NOMO-1 treated with DMSO at 0.1 percent for 48 hours (cell line): ENCODE measurements around the gene PAGE4.

Experiments used
- DNase-seq: peaks from one replicate; lab custom pipeline; 2025; ENCODE audit not compliant: unreplicated experiment; lab: John Stamatoyannopoulos, UW

The PAGE4 gene, protein sequence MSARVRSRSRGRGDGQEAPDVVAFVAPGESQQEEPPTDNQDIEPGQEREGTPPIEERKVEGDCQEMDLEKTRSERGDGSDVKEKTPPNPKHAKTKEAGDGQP

DNA sequence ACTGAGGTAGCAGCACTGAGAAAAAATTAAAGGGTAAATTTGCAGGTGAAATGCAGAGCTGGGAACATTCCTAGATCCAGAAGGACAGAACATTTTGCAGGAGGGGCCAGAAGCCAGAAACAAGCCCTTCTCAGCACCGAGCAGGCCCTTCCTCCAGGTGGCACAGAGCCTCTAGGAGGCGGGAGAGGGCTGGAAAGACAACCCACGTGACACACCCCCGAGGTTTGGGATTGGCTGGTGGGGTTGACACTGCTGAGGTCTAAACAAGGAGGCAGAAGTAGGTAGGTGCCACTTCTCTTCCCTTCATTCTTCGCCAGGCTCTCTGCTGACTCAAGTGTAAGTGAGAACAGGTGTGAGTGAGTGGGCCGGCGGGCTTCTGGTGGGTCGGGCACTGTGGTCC, at the start of gene PAGE4:
PAGE4 (plus strand) TSS at position 288 of the 400 bp plus-strand sequence. CDS start 1,126 bp downstream, outside the sequence.
- DNase-seq: no peak

DNA sequence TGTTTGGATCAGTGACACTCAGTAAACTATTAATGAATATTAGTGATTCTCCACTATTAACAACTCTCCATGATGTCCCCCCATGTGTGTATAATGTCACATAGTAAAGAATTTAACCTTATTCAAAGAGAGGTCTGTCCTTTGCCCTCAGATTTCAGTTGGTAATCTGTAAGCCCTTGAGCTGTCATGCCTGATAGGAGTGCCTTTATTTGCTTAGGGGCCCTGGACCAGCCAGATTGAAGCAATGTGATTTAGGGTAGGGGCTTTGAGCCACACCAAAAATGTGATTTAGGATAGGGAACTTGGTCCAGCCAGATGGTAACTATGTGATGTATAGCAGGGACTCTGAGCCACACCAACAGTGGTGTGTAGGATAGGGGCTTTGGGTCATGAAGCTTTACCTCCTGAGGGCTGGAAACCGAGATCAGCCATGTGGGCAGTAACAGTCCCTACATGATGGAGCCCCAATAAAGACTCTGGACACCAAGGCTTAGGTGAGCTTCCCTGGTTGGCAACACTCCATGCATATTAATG, 44.3 kb upstream of the PAGE4 start:
- no peak for DNase-seq

GRCh38 chrX:49792376-49792775, 36.7 kb upstream of the PAGE4 start:
- DNase-seq: no peak

GRCh38 chrX:49793686-49794085, 35.4 kb upstream of the PAGE4 start:
- DNase-seq: no peak

- no peak for DNase-seq
Measured at GRCh38 chrX:49799828-49800227, 29.3 kb upstream of the PAGE4 start.

- no peak for DNase-seq
Measured at GRCh38 chrX:49809891-49810632, 19.0 kb upstream of the PAGE4 start.

- no peak for DNase-seq
Measured at GRCh38 chrX:49812177-49812576, 16.9 kb upstream of the PAGE4 start.

DNA sequence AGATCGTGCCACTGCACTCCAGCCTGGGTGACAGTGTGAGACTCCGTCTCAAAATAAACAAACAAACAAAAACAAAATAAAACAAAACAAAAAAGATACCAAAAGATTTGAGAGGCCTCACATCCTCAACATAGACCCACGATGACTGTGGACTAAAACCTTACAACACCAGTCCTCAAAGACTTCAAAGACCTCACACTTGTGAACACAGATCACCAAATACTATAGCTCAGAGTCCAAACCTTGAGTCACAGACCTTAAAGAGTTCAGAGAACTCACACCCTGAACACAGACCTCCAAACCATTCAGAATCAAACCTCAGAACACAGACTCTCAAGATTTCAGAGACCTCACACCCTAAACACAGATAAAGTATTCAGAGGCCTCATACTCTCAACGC, 12.7 kb upstream of the PAGE4 start:
- DNase-seq: no peak

DNA sequence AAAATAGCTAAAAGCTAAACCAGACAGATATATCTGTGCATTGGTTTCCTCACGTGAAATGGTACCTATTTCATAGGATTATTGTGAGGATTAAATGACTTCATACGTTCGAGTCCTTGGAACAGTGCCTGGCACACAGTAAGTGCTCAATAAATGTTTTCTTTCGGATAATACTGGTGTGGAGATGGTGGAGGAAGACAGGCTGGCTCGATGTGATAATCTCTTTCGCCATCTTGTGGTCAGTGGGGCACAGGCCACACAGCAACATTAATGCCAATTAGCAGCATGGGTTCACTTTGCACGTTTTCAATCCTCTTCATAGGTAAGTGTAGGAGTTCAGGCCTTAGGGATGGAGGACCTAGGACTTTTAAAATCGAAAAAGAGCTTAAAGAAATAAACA, 9.3 kb downstream of the PAGE4 start:
- peak; percentile 8 for DNase-seq

DNA sequence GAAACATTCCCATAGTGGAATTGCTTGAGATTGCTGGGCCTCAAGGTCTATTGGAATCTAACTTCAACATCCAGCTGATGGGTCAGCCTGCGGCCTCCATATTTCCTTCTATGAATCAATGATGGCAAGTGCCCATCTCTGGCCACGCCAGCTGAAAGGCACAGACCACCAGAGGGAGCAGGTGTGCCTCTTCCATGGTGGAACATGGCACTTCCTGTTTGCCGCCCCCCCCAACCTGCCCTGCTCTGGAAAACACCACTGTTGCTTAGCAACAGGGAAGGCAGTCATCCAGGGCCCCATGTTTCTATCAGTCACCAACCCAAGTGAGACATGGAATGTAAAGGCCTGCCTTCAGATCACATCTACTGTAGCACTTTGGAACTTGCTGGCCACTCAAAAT, 11.6 kb downstream of the PAGE4 start:
- DNase-seq: peak; percentile 5

GRCh38 chrX:49842621-49843020, 13.5 kb downstream of the PAGE4 start:
- no peak for DNase-seq

- DNase-seq: no peak
Measured at GRCh38 chrX:49844611-49845010, 15.5 kb downstream of the PAGE4 start.

GRCh38 chrX:49845701-49846403, 16.7 kb downstream of the PAGE4 start:
- no peak for DNase-seq

GRCh38 chrX:49846522-49846921, 17.4 kb downstream of the PAGE4 start:
- no peak for DNase-seq

GRCh38 chrX:49848275-49848674, 19.2 kb downstream of the PAGE4 start:
- no peak for DNase-seq

DNA sequence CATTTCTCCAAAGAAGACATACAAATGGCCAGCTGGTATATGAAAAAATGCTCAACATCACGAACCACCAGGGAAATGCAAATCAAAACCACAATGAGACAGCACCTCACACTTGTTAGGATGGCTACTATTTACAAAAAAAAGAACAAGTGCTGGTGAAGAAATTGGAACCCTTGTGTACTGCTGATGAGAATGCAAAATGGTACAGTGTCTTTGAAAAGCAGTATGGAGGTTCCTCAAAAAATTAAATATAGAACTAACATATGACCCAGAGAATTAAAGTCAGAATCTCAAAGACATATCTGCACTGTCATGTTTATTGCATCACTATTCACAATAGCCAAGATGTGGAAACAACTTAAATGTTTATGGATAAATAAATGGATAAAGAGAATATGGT, 20.9 kb downstream of the PAGE4 start:
- DNase-seq: peak; percentile 6

DNA sequence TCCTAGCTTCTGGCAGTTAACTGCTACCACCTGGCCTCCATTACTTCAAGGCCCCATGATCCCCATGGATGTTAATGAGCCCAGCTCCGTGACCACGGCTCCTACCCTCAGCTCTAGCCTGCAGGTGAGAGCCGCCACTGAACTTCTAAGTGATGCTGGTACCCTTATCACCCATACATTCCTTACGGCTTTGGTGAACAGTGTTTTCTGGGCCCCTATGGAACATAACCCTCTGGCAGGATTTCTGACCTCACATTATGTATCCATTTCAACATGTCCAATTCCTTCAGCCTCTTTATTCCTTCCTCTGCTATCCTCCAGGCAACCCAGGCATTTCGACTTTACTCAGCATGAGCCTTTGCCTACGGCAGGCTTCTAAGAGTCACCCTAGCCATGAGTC, 24.6 kb downstream of the PAGE4 start:
- DNase-seq: no peak

DNA sequence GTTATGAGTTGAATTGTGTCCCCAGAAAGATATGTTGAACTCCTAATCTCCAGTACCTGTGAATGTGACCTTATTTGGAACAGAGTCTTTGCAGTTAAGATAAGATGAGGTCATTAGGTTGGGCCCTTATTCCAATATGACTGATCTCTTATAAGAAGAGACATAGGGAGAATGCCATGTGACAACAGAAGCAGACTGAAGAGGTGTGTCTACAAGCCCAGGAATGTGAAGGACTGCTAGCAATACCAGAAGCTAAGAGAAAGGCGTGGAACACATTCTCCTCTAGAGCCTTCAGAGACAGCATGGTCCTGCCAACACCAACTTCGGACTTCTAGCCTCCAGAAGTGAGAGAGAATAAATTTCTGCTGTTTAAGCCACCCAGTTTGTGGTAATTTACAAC, 27.7 kb downstream of the PAGE4 start:
- DNase-seq: no peak

GRCh38 chrX:49858341-49858740, 29.2 kb downstream of the PAGE4 start:
- no peak for DNase-seq

DNA sequence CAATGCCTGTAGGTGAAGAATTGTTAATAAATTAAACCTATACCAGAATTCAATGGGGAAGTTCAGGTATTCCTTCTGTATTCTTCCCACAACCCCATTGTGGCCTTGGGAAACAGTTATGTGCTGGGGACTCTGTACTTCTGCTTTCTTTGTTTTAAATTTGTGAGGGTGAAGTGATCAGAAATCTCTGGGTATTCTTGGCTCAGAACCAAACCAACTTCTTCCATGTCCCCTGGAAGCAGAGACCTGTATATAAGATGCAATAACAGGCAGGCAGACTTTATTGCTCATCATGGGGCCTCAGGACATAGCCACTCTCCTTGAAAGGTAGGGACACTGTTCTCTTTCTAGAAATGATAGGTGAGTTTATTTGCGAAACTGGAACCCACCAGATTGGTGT, 30.4 kb downstream of the PAGE4 start:
- DNase-seq: no peak

- no peak for DNase-seq
Measured at GRCh38 chrX:49860867-49861535, 31.9 kb downstream of the PAGE4 start.

GRCh38 chrX:49862093-49862492, 33.0 kb downstream of the PAGE4 start:
- no peak for DNase-seq
